ENCODE results near the gene SPTBN5. TPM values are rescaled to one million over a fixed set of nuclear protein-coding genes. Genes with fewer than 3 reads are reported as not detected.
"Not testable (repeated sequence)": the region's sequence is repeated elsewhere in the genome, so short reads cannot be mapped to it uniquely, and the experiment has no call there.

SPTBN5 gene
- total RNA-seq, 2 experiments from 2014 or later: 1.1 to 1.6 TPM

DNA sequence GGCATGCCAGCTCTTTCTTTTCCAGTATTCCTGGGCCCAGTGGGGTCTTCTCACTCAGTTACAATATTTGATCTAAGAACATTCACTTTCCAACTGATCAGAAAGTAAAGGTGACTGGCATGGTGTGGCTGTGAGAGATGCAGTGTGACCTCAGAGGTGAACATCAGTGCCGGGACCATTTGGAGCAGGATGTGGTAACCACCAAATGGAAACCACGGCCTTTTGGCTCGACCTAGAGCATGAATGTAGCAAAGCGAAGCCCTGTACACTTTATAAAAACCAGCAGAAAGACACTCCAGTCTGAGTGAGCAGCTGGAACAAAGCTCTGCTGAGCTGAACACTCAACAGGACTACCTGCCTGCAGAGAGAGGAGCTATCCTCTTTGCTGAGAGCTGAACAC is 62.6 kb downstream of the SPTBN5 start:
- not testable (repeated sequence) for H3K27me3 Mint-ChIP-seq, H3K9me3 Mint-ChIP-seq
- ATAC-seq (ENCODE audit: low read depth): peak; percentile 66
- POLR2A ChIA-PET: interaction anchor here (0.6 to 5.6 kb wide), 9 partner anchors 20 to 74 kb away, joined by 3 to 27 read pairs (median 4); partner anchors contain the start of gene MAPKBP1
- Mint-ChIP-seq H3K4me1 (peaks cover 45% of the 10 kb centered on the region), H3K4me3 (peak overlapping the region; percentile 62), H3K36me3 (peaks cover 16% of the 10 kb centered on the region), H3K27ac (peak overlapping the region; percentile 82)
- peak; percentile 68 for DNase-seq

DNA sequence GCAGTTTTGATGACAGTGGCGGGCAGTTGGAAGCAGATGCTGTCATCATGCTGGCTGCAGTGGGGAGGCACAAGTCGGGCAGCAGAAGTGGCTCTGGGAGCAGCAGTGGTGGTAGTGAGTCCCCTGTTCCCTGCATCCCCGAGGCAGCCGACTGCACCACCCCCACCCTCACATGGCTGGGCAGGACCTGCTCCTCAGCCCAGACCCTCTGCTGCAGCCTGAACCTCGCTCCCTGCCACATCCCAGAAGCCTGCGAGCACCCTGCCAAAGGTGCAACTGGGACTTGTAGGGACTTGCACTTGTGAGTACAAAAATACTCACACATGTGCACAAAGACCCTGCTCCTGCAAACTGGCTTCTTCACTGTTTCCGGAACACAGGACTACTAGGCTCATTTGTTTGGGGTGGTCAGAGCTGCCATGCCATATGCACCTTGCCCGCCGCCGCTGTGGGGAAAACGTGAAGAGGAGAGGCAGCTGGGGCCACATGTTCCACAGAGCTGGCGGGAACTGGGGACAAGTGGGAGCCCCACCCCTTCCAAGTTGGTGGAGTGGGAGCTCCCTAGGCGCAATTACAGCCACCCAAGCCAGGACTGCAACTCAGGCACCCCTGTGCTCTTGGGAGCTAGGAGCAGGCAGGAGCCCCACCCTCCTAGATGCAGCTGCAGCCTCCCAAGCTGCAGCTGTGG is 63.8 kb downstream of the SPTBN5 start:
- no peak for DNase-seq
- no peak for ATAC-seq (ENCODE audit: low read depth)
- H3K36me3 Mint-ChIP-seq: peaks cover 16% of the 10 kb centered on the region
- no peak overlapping the region for H3K27ac Mint-ChIP-seq
- POLR2A ChIA-PET: interaction anchor here (0.6 to 5.6 kb wide), 2 partner anchors 56 to 156 kb away, joined by 4 to 27 read pairs; partner anchors contain the start of gene MAPKBP1
- H3K9me3 Mint-ChIP-seq: no peaks in the 10 kb centered on the region
- H3K4me3 Mint-ChIP-seq: peak overlapping the region; percentile 25
- no peaks in the 10 kb centered on the region for H3K27me3 Mint-ChIP-seq
- H3K4me1 Mint-ChIP-seq: peaks cover 41% of the 10 kb centered on the region

DNA sequence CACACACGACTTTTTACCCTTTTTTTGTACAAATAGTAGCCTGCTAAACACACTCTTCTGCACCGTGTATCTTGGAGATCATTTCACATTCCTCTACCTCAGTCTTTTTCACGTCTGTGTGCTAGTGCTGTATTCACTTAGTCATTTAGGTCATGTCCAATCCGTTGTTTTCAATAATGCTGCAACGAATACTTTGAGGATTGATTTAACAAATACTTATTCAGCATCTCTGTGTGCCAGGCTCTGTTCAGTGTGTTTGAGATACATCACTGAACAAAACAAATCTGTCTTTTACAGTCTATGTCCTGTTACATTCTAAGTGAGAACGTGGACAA is 65.1 kb downstream of the SPTBN5 start:
- DNase-seq: no peak
- ATAC-seq (ENCODE audit: low read depth): no peak
- Mint-ChIP-seq H3K27ac (peak overlapping the region; percentile 84), H3K4me1 (peaks cover 39% of the 10 kb centered on the region), H3K27me3 (no peaks in the 10 kb centered on the region), H3K36me3 (peaks cover 14% of the 10 kb centered on the region), H3K4me3 (peak overlapping the region; percentile 89), H3K9me3 (no peaks in the 10 kb centered on the region)
- POLR2A ChIA-PET: interaction anchor here (5.6 kb wide), 1 partner anchor 55 kb away, joined by 27 read pairs; the partner anchor contains the start of gene MAPKBP1

DNA sequence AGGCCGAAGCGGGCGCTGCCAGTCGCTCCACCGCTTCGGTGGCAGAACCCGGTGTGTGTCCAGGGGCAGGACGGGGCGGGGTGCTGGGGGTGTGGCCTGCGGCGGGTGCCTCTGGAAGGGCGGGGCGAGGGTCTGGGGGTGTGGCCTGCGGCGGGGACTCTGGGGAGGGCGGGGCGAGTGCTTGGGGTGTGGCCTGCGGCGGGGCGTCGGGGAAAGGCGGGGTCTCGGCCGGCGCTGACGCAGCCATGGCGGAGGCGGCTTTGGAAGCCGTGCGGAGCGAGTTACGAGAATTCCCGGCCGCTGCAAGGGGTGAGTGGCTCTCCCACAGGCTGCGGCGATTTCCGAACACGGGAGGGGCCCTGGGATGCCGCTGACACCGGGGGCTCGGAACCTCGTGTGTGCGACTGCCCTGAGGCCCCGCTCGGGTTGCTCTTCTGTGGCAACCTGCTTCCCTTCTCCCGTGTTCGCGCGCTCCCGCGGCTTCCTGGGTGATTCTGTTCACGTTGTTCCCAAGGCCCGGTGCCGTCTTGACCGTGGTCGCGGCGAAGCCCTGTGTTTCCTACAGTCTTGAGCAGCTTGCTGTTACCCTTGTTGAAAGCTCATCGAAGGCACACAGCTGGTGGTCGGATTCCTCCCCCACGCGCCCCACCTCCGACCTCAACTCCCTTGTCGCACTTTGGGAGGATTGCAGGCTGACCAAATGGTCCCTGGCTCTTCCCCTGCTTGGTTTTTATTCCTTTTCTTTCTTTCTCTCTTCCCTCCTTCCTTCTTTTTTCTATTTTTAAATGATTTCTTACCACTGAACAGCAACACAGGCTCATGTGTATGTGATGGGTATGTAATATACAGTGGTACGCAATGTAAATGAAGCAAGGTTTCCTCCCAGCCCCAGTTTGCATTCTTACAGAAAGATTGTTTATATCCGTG is 65.7 kb downstream of the SPTBN5 start, which contains the start of gene JMJD7:
TSS of gene JMJD7 (plus strand) at position 213 of the 927 bp plus-strand sequence. CDS start at position 246, 33 bp downstream.
- H3K4me1 Mint-ChIP-seq: peaks cover 36% of the 10 kb centered on the region
- H3K27ac Mint-ChIP-seq: peak within 1 kb of the TSS; percentile 84
- POLR2A ChIA-PET: interaction anchor here (0.8 to 5.6 kb wide), 4 partner anchors 18 to 126 kb away, joined by 3 to 27 read pairs (median 5); partner anchors contain the start of gene MAPKBP1
- H3K9me3 Mint-ChIP-seq: no peaks in the 10 kb centered on the region
- H3K4me3 Mint-ChIP-seq: peak within 1 kb of the TSS; percentile 89
- peaks cover 11% of the 10 kb centered on the region for H3K36me3 Mint-ChIP-seq
- ATAC-seq (ENCODE audit: low read depth) (peak; percentile 68), DNase-seq (peak; percentile 97)
- H3K27me3 Mint-ChIP-seq: no peaks in the 10 kb centered on the region

DNA sequence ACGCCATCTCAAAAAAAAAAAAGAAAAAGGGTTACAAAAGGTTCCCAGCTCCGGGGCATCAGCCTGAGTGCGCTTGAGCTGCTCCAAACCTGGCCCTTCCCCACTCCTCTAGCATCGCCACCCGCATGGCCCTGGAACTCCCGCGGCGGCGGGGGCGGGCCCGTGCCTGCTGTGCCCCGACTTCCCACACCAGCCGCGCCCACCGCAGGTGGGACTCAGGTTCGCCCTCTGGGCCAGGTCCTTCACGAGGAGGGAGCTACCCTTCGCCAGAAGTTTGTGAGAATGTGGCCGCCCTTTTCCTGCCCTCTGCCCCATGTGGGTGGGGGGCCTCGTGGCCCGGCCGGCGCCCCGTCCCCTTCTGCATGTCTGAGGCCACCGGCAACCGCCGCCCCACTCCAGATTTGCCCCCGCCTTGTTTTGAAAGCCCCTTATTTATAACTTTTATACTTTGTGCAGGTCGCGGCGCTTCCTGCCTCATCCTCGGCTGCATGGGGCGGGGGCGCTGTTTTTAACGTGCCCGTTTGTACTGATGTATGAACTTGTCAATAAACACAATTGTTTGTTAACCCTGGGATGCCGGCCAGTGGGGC is 66.5 kb downstream of the SPTBN5 start:
- H3K9me3 Mint-ChIP-seq: no peaks in the 10 kb centered on the region
- no peaks in the 10 kb centered on the region for H3K27me3 Mint-ChIP-seq
- peak overlapping the region; percentile 80 for H3K27ac Mint-ChIP-seq
- peaks cover 28% of the 10 kb centered on the region for H3K4me1 Mint-ChIP-seq
- H3K4me3 Mint-ChIP-seq: peak overlapping the region; percentile 89
- DNase-seq: no peak
- peak; percentile 2 for ATAC-seq (ENCODE audit: low read depth)
- POLR2A ChIA-PET: interaction anchor here (0.9 to 5.6 kb wide), 4 partner anchors 17 to 54 kb away, joined by 3 to 27 read pairs (median 5); partner anchors contain the start of gene MAPKBP1
- H3K36me3 Mint-ChIP-seq: peaks cover 4% of the 10 kb centered on the region

DNA sequence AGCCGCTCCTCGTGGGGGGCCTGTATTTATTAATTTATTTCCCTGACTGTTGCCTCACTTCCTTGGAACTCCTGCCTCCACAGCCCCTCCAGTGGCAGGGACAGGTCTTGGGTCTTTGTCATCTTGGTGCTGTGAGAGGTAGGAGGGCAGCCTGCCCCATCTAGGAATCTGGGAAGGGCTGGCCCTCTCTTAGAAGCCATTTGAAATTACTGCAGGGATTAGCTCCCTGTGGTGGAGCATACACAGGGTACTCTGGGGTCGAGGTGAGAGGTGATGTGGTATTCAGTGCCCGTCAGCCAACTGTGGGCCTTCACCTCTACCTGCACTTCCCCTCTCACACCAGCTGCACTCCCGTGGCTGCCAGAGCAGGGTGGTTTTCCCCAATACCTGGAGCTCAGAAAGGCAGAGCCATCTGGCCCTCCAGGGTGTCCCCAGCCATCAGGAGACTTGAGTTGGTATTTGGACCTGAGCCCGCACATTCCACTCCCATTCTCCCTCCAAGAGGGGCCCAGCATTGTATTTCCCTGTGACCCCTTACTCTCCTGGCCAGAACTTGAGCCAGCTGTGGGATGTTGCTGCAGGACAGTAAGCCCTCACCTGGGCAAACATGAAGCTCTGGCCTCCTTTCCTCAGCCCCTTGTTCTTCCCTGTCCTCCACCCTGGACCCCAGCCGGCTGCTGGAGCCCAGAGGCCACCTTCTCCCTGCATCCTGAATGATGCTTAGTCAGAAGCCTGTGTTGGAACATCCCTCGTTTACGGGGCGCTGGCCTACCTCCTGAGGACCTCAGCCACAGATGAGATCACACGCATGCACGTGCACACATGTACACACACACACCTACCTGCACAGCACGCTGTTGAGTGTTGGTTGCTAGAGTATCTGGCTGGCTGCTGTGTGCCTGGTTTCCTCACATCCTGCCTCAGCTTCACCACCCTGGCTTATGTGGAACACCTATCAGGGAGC is 68.0 kb downstream of the SPTBN5 start:
- H3K36me3 Mint-ChIP-seq: peaks cover 4% of the 10 kb centered on the region
- ATAC-seq (ENCODE audit: low read depth): no peak
- no peaks in the 10 kb centered on the region for H3K27me3 Mint-ChIP-seq
- no peak for DNase-seq
- no peak overlapping the region for H3K27ac Mint-ChIP-seq
- no peak overlapping the region for H3K4me3 Mint-ChIP-seq
- H3K9me3 Mint-ChIP-seq: no peaks in the 10 kb centered on the region
- POLR2A ChIA-PET: interaction anchor here (0.6 to 1.7 kb wide), 2 partner anchors 51 to 371 kb away, joined by 3 to 4 read pairs; partner anchors contain the start of gene MAPKBP1
- H3K4me1 Mint-ChIP-seq: peaks cover 15% of the 10 kb centered on the region

DNA sequence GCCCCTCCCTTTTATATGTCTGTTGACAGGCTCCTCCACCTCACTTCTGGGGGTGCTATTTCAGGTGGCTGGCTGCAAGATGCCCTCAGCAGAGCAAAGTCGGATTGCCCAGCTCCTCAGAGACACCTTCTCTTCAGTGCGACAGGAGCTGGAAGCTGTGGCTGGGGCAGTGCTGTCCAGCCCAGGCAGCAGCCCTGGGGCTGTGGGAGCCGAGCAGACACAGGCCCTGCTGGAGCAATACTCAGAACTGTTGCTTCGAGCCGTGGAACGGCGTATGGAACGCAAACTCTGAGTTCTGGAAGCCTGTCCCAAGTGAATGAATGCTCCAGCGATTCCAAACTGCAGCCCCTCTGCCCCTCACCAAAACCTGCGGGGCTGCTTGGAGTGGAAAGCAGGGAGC is 68.7 kb downstream of the SPTBN5 start:
- Mint-ChIP-seq H3K9me3 (no peaks in the 10 kb centered on the region), H3K36me3 (peaks cover 4% of the 10 kb centered on the region), H3K27ac (no peak overlapping the region), H3K27me3 (no peaks in the 10 kb centered on the region), H3K4me1 (peaks cover 12% of the 10 kb centered on the region), H3K4me3 (no peak overlapping the region)
- POLR2A ChIA-PET: interaction anchor here (1.7 kb wide), 1 partner anchor 51 kb away, joined by 4 read pairs; the partner anchor contains the start of gene MAPKBP1
- no peak for ATAC-seq (ENCODE audit: low read depth)
- DNase-seq: no peak

DNA sequence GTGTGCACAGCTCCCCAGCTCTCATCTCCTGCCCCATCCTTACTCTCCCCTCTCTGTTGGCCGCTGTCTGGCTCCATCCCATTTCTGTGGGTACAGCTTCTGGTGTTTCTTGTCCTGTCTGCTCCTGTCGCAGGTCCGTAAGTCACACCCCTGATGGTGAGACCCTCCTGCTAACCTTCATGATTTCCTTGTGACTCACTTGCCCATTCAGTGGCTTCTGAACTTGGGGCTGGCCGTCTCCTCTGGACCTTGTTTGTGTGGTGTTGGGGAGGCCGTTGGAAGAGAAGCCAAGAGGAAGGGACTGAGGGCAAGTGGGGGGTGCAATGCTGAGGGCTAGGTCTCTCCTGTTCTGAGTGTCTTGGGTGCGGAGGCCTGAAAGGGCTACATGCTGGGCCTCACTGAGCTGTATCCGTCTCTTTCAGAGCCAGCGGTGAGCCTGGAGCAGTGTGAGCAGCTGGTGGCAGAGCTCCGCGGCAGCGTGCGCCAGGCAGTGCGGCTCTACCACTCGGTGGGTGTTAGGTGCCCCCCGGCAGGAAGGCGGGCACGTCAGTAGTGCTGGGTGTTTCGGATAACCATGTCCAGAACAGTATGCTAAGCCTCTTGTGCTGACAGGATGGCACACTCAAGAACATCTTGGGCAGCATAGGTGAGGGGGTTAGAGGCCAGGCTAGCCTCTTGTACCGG is 69.6 kb downstream of the SPTBN5 start:
- POLR2A ChIA-PET: interaction anchor here (1.7 kb wide), 1 partner anchor 50 kb away, joined by 4 read pairs; the partner anchor contains the start of gene MAPKBP1
- ATAC-seq (ENCODE audit: low read depth): no peak
- Mint-ChIP-seq H3K27ac (no peak overlapping the region), H3K4me3 (no peak overlapping the region), H3K36me3 (peaks cover 2% of the 10 kb centered on the region), H3K27me3 (no peaks in the 10 kb centered on the region), H3K4me1 (peaks cover 10% of the 10 kb centered on the region), H3K9me3 (no peaks in the 10 kb centered on the region)
- no peak for DNase-seq

DNA sequence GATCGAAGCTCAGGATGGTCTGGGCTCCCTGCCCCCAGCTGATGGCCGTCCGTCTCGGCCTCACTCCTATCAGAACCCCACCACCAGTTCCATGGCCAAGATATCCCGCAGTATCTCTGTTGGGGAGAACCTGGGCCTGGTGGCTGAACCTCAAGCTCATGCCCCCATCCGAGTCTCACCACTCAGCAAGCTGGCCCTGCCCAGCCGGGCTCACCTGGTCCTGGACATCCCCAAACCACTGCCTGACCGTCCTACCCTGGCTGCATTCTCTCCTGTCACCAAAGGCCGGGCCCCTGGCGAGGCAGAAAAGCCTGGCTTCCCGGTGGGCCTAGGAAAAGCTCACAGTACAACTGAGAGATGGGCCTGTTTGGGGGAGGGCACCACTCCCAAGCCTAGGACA is 70.4 kb downstream of the SPTBN5 start:
- Mint-ChIP-seq H3K4me3 (no peak overlapping the region), H3K9me3 (no peaks in the 10 kb centered on the region), H3K4me1 (peaks cover 4% of the 10 kb centered on the region), H3K27ac (no peak overlapping the region), H3K27me3 (no peaks in the 10 kb centered on the region), H3K36me3 (peaks cover 3% of the 10 kb centered on the region)
- POLR2A ChIA-PET: no interaction called here
- no peak for ATAC-seq (ENCODE audit: low read depth)
- no peak for DNase-seq

DNA sequence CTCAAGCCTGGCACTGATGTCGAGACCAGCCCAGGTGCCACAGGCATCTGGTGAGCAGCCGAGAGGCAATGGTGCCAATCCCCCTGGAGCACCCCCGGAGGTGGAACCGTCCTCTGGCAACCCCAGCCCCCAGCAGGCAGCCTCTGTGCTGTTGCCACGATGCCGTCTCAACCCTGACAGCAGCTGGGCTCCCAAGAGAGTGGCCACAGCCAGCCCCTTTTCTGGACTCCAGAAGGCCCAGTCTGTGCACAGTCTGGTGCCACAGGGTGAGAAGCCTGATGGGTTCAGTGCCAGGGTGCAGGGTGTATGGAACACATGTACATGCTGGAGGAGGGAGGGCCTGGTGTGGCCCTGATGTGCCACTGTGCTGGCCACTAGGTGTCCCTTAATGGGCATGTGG is 70.9 kb downstream of the SPTBN5 start:
- POLR2A ChIA-PET: no interaction called here
- peaks cover 3% of the 10 kb centered on the region for H3K36me3 Mint-ChIP-seq
- DNase-seq: no peak

DNA sequence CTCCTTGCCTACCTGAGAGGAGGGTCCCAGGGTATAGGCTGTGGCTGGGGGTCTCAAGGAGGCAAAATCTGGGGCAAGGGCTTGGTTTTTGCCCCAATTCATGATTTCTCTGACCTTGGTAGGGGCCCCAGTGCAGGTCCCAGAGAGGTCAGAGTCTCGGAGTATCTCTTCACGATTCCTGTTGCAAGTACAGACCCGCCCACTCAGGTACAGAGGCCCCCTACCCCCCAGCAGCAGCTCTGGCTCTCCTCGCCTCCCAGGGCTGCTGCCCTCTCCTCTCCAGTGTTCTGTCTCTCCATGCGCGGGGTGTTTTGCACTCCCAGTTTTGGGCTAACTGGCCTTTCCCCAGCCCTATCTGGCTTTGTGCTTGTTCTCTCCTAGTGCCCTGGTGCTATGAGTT is 71.4 kb downstream of the SPTBN5 start:
- ATAC-seq (ENCODE audit: low read depth) (no peak), DNase-seq (no peak)
- Mint-ChIP-seq H3K9me3 (no peaks in the 10 kb centered on the region), H3K36me3 (peaks cover 3% of the 10 kb centered on the region), H3K27ac (no peak overlapping the region), H3K4me3 (no peak overlapping the region), H3K4me1 (peaks cover 2% of the 10 kb centered on the region), H3K27me3 (no peaks in the 10 kb centered on the region)
- POLR2A ChIA-PET: no interaction called here

More for the DNA sequence above, 70.9 kb downstream of the SPTBN5 start:
- Mint-ChIP-seq H3K27ac (no peak overlapping the region), H3K4me3 (no peak overlapping the region), H3K4me1 (peaks cover 4% of the 10 kb centered on the region), H3K9me3 (no peaks in the 10 kb centered on the region), H3K27me3 (no peaks in the 10 kb centered on the region)
- no peak for ATAC-seq (ENCODE audit: low read depth)

DNA sequence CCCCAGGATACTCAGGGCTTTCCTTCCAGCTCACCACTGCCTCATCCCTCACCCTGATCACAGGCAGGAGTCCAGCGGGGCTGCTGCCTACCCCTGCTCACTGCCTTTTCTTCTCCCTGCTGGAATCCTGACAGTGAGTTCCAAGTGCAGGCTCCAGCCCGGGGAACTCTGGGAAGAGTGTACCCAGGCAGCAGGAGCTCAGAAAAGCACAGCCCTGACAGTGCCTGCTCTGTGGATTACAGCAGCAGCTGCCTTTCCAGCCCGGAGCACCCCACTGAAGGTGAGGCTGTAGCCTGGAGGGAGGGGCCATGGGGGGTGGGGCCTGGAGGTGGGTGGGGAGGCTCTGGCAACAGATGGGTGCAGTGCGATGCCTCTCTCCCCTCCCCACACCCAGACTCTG is 72.0 kb downstream of the SPTBN5 start:
- H3K4me3 Mint-ChIP-seq: no peak overlapping the region
- peaks cover 2% of the 10 kb centered on the region for H3K4me1 Mint-ChIP-seq
- H3K9me3 Mint-ChIP-seq: no peaks in the 10 kb centered on the region
- H3K27ac Mint-ChIP-seq: no peak overlapping the region
- POLR2A ChIA-PET: no interaction called here
- ATAC-seq (ENCODE audit: low read depth) (no peak), DNase-seq (no peak)
- no peaks in the 10 kb centered on the region for H3K27me3 Mint-ChIP-seq
- peaks cover 6% of the 10 kb centered on the region for H3K36me3 Mint-ChIP-seq

Measured in activated naive CD8-positive, alpha-beta T cell treated with anti-CD3 and anti-CD28 coated beads, Interleukin-2, amount 10 ng/mL, durations not matched to agents 7 days and 5 days (primary cell).